K562 (cell line): ENCODE measurements around the gene YPEL4. TPM values are rescaled to one million over a fixed set of nuclear protein-coding genes. Genes with fewer than 3 reads are reported as not detected.
A peak's percentile ranks its signal among the peaks of the same experiment; 100 is the strongest.

Source experiments
- AFF1 ChIP-seq, 2 experiments: fragments of 450-650 bp; IDR thresholded peaks; 2 replicates each; pipeline ENCODE4 v1.6.1; 2018; ENCODE audit warnings: mild to moderate bottlenecking in 2 of 2, low read depth in 1 of 2; ENCODE audit not compliant: partially characterized antibody in 2 of 2
- ATF6 ChIP-seq: sonication (generic); formaldehyde crosslinking; IDR thresholded peaks from 2 replicates; pipeline ENCODE4 v1.4.0; 2020; ENCODE audit warnings: mild to moderate bottlenecking, missing genetic modification reagents
- BACH1 ChIP-seq: fragments of 200-800 bp; sonication (Bioruptor generic); IDR thresholded peaks from 2 replicates; pipeline ENCODE4 v1.6.1; 2016; ENCODE audit warnings: missing genetic modification characterization, missing compliant biosample characterization
- HNRNPLL ChIP-seq: fragments of 200-400 bp; formaldehyde crosslinking; IDR thresholded peaks from 2 replicates; pipeline ENCODE4 v1.6.1; 2017; ENCODE audit warnings: low read length, low read depth, mild to moderate bottlenecking; ENCODE audit not compliant: poor library complexity, severe bottlenecking
- KLF16 ChIP-seq: IDR thresholded peaks from 2 replicates; pipeline ENCODE4 v1.6.1; 2016; ENCODE audit warnings: antibody characterized with exemption
- NFE2L1 ChIP-seq: fragments of 450-650 bp; IDR thresholded peaks from 2 replicates; pipeline ENCODE4 v1.6.1; 2016; ENCODE audit warnings: missing genetic modification characterization, low read depth, mild to moderate bottlenecking, missing compliant biosample characterization, moderate library complexity, borderline replicate concordance
- RB1 ChIP-seq: fragments of 450-650 bp; IDR thresholded peaks from 2 replicates; pipeline ENCODE4 v1.6.1; 2017; ENCODE audit warnings: low read depth, mild to moderate bottlenecking
- ZBTB5 ChIP-seq: fragments of 450-650 bp; IDR thresholded peaks from 2 replicates; pipeline ENCODE4 v1.6.1; 2017; ENCODE audit warnings: antibody characterized with exemption
- ZNF224 ChIP-seq: sonication (generic); formaldehyde crosslinking; IDR thresholded peaks from 2 replicates; pipeline ENCODE4 v1.8.0; 2022; ENCODE audit warnings: mild to moderate bottlenecking, missing genetic modification reagents
- ZNF511 ChIP-seq: sonication (generic); formaldehyde crosslinking; IDR thresholded peaks from 2 replicates; pipeline ENCODE4 v1.8.0; 2022; ENCODE audit warnings: mild to moderate bottlenecking, missing genetic modification reagents
- ZNF518B ChIP-seq: fragments of 250-450 bp; sonication (Bioruptor Pico); IDR thresholded peaks from 2 replicates; pipeline ENCODE4 v1.5.0; 2021; ENCODE audit warnings: mild to moderate bottlenecking, moderate library complexity
- ZNF584 ChIP-seq: fragments of 200-800 bp; sonication (Bioruptor generic); IDR thresholded peaks from 2 replicates; pipeline ENCODE4 v1.6.1; 2016; ENCODE audit warnings: low read depth, mild to moderate bottlenecking, missing genetic modification characterization, missing compliant biosample characterization
- polyA plus RNA-seq, 8 experiments: library from polyadenylated mRNA; depleted of rRNA in 4 of 8; stranded (reverse) in 5 of 8; unstranded in 3 of 8; fragments of >200 nt; fragmentation: Nextera tagmentation in 2 of 8; fragmentation: Illumina TruSeq in 1 of 8; extraction: Ambion mirVana in 2 of 8; extraction: Trizol in 1 of 8; gene quantifications; 2 replicates each; pipeline versions ENCODE4 v1.2.1 to v1.2.3, GENCODE V29; 2011 to 2014; ENCODE audit warnings: inconsistent platforms in 1 of 8, missing spikeins in 1 of 8
- total RNA-seq, 7 experiments: library from RNA; depleted of rRNA in 6 of 7; stranded (reverse); fragments of >200 nt in 6 of 7; fragmentation: Illumina TruSeq in 2 of 7; extraction: Trizol in 2 of 7; gene quantifications; 2 replicates each; pipeline versions ENCODE4 v1.2.1 to v1.2.3, GENCODE V29; 2011 to 2021; ENCODE audit warnings: low replicate concordance in 1 of 7

The YPEL4 gene
- total and polyA plus RNA-seq, 9 of the 15 experiments (the other 6 are each of a cell fraction or from before 2014, with no cell fraction given): 0.07 to 1.4 (median 0.40) TPM; not detected in 2

GRCh38 chr11:57667117-57667735, 17.5 kb upstream of the YPEL4 start (continued):
- TF ChIP-seq ZBTB5 (no peak), ZNF518B (no peak), ZNF584 (CRISPR knock-in tag) (0 out of 2 replicates have a peak, but pooled peaks have one; percentile 12), AFF1 (IDR thresholded peaks at IDR 0.05; ENCODE audit: low read depth in 1 of 2, partially characterized antibody in 2 of 2) (peak in 1 of 2 experiments; percentile 66), NFE2L1 (no peak), RB1 (peak; percentile 52; the same call in 1 of the 2 replicates), ATF6 (CRISPR knock-in tag) (peak; percentile 52; the same call in 1 of the 2 replicates), ZNF511 (CRISPR knock-in tag) (no peak), ZNF224 (CRISPR knock-in tag) (no peak), HNRNPLL (no peak), BACH1 (peak; percentile 46; the same call in 1 of the 2 replicates), KLF16 (peak; percentile 21; the same call in 1 of the 2 replicates)
